GM18861 (cell line): ENCODE data around the gene MUS81.
A peak's percentile ranks its signal among the peaks of the same experiment; 100 is the strongest.
"Not testable (repeated sequence)": the region's sequence is repeated elsewhere in the genome, so short reads cannot be mapped to it uniquely, and the experiment has no call there.

ENCODE experiments used
- ATAC-seq: cut with Tn5 transposase; IDR thresholded peaks from one replicate; pipeline ENCODE4 v1.9.1; 2021; ENCODE audit not compliant: unreplicated experiment

Gene MUS81, protein sequence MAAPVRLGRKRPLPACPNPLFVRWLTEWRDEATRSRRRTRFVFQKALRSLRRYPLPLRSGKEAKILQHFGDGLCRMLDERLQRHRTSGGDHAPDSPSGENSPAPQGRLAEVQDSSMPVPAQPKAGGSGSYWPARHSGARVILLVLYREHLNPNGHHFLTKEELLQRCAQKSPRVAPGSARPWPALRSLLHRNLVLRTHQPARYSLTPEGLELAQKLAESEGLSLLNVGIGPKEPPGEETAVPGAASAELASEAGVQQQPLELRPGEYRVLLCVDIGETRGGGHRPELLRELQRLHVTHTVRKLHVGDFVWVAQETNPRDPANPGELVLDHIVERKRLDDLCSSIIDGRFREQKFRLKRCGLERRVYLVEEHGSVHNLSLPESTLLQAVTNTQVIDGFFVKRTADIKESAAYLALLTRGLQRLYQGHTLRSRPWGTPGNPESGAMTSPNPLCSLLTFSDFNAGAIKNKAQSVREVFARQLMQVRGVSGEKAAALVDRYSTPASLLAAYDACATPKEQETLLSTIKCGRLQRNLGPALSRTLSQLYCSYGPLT

DNA sequence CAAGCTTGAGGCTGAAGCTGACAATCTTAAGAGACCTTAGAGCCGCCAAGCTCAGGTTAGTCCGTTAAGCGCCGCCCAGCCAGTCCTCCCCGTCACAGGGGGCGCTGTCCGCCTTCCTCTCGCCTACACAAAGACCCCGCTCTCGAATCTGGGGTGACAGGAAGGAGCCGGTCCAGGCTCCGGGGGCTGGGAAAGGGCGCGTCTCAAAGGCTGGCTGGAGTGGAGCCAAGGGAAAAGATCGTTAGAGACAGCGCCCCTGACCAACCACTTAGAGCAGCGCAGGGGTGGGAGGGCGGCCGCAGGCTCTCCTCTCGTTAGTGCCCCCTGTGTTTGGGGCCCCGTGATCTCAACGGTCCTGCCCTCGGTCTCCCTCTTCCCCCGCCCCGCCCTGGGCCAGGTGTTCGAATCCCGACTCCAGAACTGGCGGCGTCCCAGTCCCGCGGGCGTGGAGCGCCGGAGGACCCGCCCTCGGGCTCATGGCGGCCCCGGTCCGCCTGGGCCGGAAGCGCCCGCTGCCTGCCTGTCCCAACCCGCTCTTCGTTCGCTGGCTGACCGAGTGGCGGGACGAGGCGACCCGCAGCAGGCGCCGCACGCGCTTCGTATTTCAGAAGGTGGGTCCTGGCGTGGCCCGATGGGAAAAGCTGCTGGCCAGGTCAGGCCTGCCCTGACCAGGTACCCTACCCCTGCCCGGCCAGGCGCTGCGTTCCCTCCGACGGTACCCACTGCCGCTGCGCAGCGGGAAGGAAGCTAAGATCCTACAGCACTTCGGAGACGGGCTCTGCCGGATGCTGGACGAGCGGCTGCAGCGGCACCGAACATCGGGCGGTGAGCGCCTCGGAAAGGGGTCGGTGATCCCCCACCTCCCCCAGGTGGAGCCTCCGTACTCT lies at the start of gene MUS81:
Gene MUS81, plus strand, starts transcription at position 156 of the 887 bp plus-strand sequence. Its CDS starts 321 bp downstream, at position 477.
- peak; percentile 18 for ATAC-seq

DNA sequence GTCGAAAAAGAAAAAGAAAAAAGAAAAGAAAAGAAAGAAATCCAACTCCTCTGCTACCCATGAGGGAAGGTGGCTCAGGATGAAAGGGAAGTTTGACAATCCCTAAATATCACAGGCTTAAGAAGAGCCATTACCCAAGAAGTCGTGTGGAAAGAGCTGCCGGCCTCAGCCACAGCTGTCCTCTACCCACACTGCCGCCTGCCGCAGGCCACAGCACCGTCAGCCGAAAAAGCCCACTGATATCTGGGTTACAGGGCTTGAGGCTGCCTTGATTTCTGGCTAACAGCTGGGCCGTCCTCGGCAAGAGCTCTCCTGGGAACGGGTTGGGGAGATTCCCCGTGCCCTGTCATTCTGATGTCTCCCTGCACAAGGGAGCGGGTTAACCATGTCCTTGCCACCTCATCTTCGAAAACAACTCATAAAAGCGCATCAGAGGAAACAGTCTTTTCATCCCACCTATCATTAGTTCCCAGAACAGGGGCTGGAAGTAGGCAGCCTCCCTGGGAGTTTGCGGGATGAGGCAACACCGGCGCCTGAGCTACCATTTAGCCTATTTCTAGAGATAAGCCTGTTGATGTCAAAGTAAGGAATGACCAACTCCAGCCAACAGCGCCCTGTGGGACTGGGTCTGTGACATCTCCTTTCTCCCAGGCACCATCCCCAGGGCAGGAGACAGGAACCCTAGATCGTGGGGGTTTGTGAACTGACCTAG lies 48.3 kb upstream of the MUS81 start:
- ATAC-seq: no peak

DNA sequence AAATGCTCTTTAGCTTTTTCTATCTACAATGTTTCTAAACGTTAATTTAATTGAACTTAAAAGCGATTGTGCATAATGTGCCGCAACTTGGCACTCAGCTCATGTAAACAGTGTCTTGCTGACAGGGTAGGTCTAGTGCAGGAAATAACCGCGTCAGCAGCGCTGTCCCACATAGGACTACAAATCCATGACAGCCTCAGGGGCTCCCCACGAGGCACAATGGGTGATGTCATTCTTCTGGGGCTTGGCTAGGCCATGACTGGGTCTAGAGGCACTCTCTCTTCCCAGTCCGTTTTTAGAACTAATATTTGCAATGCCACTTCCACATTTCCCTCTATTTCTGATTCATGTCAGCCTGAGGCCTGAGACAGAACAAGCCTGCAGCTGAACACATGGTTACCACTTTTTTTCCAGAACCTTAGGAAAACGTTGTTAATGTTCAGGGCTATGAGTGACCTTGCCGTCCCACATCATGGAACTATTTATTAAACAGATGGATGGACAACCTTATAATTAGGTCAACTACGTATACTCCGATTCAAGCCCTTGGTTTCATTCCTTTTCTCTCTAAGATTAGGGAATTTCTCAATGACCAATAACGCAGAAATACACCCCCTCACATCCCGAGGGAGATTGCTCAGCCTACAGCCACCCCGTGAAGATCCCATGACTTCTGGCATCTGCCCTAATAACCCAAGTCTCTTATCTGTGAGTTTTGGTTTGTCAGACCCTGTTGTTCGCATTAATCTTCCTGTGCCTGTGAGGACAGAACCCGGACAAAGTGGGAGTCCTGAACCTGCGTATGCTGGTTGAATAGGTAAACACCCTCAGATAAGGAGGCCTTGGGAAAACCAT lies 45.9 kb upstream of the MUS81 start:
- no peak for ATAC-seq

DNA sequence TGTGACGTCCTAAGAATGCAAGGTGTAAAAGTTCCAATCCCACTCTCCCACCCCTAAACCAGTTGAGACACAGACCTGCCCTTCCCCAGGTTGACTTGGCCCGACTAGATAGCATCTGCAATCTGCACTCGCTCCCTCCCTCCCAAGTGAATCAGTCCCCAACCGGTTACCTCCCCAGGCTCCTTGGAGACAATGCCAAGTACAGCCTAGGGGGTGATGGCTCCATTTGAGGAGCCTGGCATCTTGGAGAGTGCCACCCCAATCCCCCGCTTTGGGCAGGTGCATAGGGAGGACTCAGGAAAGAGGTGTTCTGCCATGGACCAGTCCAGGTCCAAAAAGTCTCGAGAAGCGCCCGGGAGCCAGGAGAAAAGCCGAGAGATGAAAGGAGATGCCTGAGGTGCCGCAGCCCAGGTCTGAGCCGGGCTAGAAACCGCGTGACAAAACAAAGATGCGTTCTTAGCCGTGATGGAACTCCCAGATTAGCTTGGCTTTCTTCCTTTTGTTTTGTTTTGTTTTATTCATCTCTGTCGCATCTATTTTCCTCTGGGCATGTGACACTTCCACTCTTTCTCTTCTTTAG lies 45.2 kb upstream of the MUS81 start:
- ATAC-seq: no peak

DNA sequence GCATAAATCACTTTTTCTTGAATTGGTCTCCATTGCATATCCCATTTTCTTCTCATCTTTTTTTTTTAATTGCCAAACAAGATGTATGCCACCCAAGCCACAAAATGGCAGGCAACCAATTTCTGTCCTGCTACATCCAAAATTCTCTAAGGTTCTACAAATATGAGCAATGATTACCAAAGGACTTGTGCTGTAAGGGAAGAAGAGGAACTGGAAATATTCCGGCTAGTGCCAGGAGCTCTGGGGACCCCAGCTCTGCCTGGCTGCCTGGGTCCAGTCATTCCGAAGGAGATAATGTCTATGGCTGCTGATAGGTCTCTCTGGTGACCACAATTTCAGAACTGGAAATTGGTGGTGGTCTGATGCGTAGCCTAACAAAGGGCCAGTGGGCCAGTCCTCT lies 43.5 kb upstream of the MUS81 start:
- no peak for ATAC-seq

DNA sequence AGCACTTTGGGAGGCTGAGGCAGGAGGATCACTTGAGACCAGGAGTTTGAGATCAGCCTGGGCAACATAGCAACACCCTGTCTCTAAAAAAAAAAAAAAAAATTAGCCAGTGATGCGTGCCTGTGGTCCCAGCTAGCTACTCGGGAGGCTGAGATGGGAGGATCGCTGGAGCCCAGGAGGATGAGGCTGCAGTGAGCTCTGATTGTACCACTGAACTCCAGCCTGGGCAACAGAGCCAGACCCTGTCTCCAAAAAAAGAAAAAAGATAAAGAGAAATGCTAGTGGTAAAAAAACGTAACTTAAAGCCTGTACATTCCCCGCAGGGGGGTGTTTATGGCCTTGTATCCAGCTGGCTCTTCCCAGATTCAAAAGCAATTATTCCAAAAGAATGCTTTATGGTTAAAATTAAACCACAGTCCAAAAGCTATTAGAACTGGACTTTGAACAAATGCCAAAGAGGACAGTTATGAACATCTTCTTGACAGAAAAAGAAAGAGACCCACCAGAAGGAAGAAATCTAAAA lies 42.9 kb upstream of the MUS81 start:
- ATAC-seq: no peak

DNA sequence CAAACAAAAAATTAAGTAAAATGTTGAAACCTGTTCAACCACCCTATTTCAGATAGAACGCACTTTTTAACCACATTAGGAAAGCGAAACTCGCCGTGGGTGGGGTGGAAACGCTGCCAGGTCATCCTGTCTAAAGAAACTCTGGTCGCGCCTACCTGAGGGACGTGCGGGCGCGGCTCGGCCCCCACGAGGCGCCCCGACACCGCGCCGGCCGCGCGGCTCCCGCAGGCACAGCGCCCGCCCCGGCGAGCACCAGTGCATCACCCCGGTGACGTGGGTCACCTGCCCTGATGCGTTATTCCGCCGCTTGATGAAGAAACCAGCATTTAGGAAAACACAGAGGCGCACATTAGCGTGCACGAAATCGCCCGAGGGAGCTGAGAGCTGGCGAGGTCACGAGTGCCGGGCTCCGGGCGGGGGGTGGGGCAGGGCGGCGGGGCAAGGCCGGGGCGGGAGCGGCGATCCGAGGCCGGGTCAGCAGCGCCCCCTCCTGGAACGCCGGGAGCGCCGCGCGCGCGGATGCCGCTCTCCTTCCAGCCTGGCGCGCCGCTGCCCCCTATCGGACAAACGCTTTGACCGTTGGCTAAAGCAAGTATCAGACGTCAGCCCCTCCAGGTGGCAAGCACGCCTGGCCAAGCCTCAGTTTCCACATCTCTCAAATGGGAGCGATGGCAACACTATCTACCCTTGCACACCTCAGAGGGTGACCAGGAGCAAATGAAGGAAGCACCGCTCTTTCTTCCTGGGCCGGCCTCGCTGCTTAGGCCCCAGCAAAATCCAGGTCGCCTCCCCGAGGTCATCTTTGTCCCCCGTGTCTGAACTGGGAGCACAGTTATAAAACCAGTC lies 42.2 kb upstream of the MUS81 start:
- peak; percentile 65 for ATAC-seq

DNA sequence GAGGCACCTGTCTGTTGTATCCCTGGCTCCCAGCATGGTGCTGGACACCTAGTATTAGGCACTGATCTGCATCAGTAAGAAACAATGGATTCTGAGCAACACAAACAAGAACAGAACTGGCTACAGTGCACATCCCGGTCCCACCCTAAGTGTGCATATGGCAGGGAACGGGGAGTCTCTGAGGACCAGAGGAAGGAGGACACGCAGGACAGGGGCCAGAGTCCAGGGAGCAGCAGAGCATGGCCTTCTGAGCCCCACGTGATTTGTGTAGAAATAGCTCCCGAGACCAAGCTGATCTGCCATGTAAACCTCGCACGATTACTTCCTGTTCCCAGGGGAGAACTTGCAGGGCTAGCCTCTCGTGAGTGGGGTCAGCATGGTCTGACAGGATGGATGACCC lies 39.1 kb upstream of the MUS81 start:
- no peak for ATAC-seq

DNA sequence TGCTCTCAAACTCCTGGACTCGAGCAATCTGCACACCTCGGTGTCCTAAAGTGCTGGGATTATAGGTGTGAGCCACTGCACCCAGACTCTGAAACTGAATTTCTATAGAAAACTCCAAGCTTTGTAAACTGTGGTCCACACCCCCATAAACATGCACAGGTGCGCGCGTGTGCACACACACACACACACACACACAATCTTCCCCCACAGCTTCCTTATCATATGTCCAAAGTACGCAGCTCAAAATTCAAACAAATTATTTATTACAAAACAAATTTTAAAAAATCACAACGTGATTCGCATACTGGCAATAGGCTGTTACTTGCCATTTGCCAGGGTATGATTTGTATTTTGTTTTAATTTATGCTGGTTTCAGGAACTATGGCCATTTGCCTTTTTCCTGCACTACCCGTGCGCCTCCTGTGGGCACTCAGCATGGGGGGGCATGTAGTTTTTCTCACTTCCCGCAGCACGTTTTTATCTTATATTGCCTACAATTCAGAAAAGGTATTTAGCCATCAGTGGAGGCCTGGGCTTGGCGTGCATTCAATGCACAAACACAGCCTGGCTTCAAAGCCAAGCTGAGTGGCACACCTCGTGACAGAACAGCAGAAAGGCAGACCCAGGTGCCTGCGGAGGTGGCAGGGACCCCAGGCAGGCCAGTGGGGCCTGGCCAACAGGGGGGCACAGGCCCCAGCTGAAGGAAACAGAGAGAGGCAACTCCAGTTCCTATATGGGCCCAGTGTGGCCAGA lies 37.3 kb upstream of the MUS81 start:
- ATAC-seq: no peak

DNA sequence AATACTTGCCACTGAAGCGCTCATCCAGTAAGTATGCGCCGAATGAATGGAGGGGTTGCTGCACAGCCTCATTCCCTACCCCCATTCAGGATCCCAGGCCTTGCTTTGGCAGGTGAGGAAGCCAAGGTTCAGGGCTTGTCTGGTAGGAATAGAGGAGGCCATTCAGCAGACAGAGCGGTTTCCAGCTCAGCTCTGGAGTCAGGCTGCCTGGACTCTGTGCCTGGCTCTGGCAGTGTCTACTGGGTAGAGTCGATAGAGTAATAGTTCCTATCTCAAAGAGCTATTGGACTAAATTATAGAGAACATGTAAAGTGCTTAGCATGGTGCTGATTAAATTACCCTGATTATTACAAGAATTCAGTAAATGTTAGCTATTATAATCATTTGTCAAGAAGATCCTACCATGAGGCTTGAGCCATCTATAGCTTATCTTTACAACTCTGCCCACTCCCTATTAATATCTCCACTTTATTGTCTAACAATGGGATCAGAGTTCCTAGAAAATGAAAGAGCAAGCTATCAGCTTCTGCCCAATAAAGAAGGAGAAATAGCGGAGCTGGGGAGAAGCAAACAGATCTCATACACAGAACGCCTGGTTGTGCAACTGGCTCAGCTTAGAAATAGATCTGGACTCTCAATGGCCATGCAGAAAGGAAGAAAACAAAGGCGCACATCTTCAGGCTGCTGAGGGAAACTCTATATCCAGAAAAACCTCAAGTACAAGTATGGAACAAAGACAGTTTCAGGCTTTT lies 33.1 kb upstream of the MUS81 start:
- no peak for ATAC-seq

DNA sequence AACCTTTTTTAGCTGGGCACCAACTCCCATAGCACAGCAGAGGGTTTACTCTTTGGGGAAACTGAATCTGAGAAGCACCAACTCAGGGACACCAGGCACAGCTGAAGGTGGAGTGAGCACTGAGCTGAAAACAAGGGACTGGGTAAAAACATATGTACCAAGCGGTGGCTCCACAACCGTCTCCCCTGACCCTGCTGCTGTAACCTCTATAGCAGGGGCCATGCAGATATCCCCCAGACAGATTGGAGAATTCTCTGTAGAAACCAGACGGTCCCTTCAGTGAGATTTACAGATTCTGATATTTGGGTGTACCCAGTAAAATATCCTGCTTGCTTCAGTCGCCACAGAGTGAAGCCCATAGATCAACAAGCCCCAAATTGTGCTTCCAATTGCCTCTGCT lies 30.8 kb upstream of the MUS81 start:
- no peak for ATAC-seq

DNA sequence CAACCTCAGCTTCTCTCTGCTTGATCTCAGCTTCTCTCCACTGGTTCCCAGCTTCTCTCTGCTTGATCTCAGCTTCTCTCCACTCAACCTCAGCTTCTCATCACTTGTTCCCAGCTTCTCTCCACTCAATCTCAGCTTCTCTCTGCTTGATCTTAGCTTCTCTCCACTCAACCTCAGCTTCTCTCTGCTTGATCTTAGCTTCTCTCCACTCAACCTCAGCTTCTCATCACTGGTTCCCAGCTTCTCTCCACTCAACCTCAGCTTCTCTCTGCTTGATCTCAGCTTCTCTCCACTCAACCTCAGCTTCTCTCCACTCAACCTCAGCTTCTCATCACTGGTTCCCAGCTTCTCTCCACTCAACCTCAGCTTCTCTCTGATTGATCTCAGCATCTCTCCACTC lies 28.0 kb upstream of the MUS81 start:
- ATAC-seq: not testable (repeated sequence)

DNA sequence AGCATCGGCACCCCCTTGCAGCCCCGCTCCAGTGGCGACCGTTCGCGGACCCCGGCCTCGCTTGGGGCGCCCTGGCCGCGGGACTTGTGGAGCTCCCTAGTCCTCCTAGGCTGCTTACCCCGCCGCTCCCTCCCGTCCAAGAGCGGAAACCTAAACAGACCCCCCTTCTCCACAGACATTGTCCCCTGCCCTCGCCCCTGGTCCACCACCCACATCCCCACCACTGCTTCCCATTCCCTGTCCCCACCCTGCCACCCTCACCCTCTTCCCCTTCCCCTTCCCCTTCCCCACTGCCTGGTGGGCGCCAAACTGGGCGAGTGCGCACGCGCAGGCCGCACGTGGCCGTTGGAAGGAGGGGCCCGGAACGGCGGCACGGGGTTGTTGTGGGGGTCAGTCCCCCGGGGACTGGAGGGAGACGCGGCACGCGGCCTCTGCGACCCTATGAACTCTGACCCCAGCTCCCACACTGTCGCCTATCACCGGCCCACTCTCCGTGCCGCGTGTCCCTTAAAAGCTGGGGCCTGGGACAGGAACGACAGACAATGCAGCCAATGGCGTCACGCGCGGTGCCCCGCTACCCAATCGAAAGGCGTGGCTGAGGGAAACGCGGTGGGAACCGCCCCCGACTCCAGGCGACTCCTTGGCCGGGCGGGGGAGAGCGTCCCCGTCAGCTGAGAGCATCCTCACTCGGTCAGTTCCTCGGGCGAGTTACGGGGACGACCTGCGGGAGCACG lies 26.8 kb upstream of the MUS81 start, which contains the start of gene SNX32:
Gene SNX32, plus strand, starts transcription at position 667 of the 734 bp plus-strand sequence. CDS start 103 bp downstream, outside the sequence.
- peak; percentile 90 for ATAC-seq

DNA sequence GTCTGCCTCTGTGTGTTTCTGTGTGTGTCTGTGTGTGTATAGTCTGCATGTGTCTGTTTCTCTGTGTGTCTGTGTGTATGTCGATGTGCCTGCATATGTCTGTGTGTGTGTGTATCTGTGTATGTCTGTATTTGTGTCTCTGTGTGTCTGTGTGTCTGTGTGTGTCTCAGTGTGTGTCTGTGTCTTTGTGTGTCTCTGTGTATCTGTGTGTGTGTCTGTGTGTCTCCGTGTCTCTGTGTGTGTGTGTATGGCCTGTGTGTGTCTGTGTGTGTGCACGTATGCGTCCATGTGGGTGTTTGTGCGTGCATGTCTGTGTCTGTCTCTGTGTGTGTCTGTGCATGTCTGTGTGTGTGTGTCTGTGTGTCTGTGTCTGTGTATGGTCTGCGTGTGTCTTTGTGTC lies 26.0 kb upstream of the MUS81 start:
- ATAC-seq: no peak

DNA sequence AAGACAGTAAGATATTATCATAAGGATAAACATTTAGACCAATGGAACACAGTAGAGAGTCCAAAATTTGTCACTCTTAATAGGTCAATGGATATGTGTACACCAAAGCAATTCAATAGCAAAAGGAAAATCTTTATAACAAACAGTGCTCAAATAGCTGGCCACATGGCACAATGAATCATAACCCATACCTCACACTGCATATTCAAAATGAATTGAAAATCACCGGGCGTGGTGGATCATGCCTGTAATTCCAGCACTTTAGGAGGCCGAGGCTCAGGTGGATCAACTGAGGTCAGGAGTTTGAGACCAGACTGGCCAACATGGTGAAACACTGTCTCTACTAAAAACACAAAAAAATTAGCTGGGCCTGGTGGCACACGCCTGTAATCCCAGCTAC lies 18.1 kb upstream of the MUS81 start:
- ATAC-seq: no peak

DNA sequence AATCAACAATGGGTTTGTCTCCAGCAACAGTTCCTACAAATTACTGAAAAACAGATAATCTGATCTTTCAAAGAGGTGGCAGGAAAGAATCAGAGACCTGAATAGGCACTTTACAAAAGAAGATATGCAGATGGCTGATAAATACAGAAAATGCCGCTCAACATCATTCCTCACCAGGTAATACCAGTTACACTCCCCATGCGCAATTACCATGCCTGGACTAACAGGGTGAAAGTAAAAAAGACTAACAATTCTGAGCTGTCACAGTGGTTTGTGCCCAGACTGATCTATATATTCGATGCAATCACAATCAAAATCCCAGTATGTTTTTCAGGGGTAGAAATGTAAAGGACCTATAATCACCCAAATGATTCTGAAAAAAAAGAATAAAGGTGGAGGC lies 16.4 kb upstream of the MUS81 start:
- ATAC-seq: no peak
